ENCODE results near the gene IL9R.

IL9R gene

GRCh38 chrX:155957843-155958242, 39.7 kb upstream of the IL9R start:
- TF ChIP-seq ZFX (IDR thresholded peaks at IDR 0.05) (no peak), CTCF (conservative IDR thresholded peaks at IDR 0.05) (no peak)
- H3K27ac ChIP-seq: 0 out of 2 replicates have a peak overlapping the region, but pooled peaks have one; percentile 34

GRCh38 chrX:155959018-155959587, 38.4 kb upstream of the IL9R start:
- no peak overlapping the region for H3K27ac ChIP-seq
- TF ChIP-seq CTCF (conservative IDR thresholded peaks at IDR 0.05): no peak
- TF ChIP-seq ZFX (IDR thresholded peaks at IDR 0.05): no peak

- no peak overlapping the region for H3K27ac ChIP-seq
- TF ChIP-seq ZFX (IDR thresholded peaks at IDR 0.05) (no peak), CTCF (conservative IDR thresholded peaks at IDR 0.05) (no peak)
These were observed 34.6 kb upstream of the IL9R start for GRCh38 chrX:155962906-155963305.

- no peak for TF ChIP-seq ZFX (IDR thresholded peaks at IDR 0.05)
- peak; percentile 65 for TF ChIP-seq CTCF (conservative IDR thresholded peaks at IDR 0.05)
- no peak overlapping the region for H3K27ac ChIP-seq
These were observed 30.6 kb upstream of the IL9R start for GRCh38 chrX:155966876-155967275.

GRCh38 chrX:155967653-155968325, 29.7 kb upstream of the IL9R start:
- H3K27ac ChIP-seq: no peak overlapping the region
- TF ChIP-seq CTCF (conservative IDR thresholded peaks at IDR 0.05): no peak
- TF ChIP-seq ZFX (IDR thresholded peaks at IDR 0.05): no peak

GRCh38 chrX:155968326-155968661, 29.2 kb upstream of the IL9R start:
- no peak overlapping the region for H3K27ac ChIP-seq
- no peak for TF ChIP-seq CTCF (conservative IDR thresholded peaks at IDR 0.05)
- TF ChIP-seq ZFX (IDR thresholded peaks at IDR 0.05): no peak

- TF ChIP-seq CTCF (conservative IDR thresholded peaks at IDR 0.05) (no peak), ZFX (IDR thresholded peaks at IDR 0.05) (no peak)
- no peak overlapping the region for H3K27ac ChIP-seq
These were observed 28.7 kb upstream of the IL9R start for GRCh38 chrX:155968791-155969190.
